ENCODE measurements around the gene GRM1. TPM values are rescaled to one million over a fixed set of nuclear protein-coding genes. Genes with fewer than 3 reads are reported as not detected.

Gene GRM1
- total and polyA plus RNA-seq, 2 donors (not counting 1 experiment from before 2014, with no cell fraction given): not detected

DNA sequence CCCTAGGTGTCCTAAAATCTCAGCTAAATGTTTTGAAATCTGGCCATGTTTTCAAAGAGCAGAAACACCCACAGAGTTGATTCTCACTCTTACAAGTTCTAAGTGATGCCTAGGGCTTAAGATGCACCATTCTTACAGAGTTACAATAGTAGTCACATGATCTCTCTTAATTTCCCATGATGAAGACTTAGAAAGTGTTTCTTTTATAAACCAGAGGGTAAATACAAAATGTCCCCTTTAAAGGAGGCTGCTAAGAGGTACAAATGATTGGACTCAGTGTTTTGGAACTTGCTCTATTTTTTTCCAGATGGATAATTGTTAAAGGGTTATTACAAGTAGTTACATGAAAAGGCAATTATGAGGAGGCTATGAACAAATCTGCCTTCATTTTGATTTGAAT, 244.6 kb downstream of the GRM1 start:
- H3K27ac ChIP-seq (ENCODE audit: low read length in 2 of 2): no peak overlapping the region
- H4K20me1 ChIP-seq (ENCODE audit: control insufficient read depth, insufficient read depth, low read length, poor library complexity, severe bottlenecking): no peaks in the 10 kb centered on the region
- H3K36me3 ChIP-seq (replicated peaks in 1 of 2; ENCODE audit: control extremely low read depth in 1 of 2, control insufficient read depth in 1 of 2, extremely low read depth in 1 of 2, insufficient read depth in 2 of 2, low read length in 1 of 2): no peaks in the 10 kb centered on the region
- H3K4me3 Mint-ChIP-seq: no peak overlapping the region
- CTCF ChIA-PET: no interaction called here
- ATAC-seq (ENCODE audit: low read depth) (no peak), DNase-seq (no peak)
- H3K4me2 ChIP-seq (replicated peaks; ENCODE audit: low read depth, low read length, poor library complexity, severe bottlenecking): no peak overlapping the region
- no peaks in the 10 kb centered on the region for H3K4me1 Mint-ChIP-seq
- H3K9ac ChIP-seq (ENCODE audit: low read length): no peak overlapping the region
- no peaks in the 10 kb centered on the region for H3K27me3 ChIP-seq (replicated peaks in 1 of 4; ENCODE audit: control extremely low read depth in 1 of 4, control insufficient read depth in 3 of 4, insufficient read depth in 4 of 4, low read length in 3 of 4)
- no peak overlapping the region for H3K27ac Mint-ChIP-seq
- POLR2A ChIA-PET: no interaction called here
- H3K9me3 ChIP-seq (ENCODE audit: control extremely low read depth in 1 of 3, control insufficient read depth in 2 of 3, insufficient read depth in 1 of 3, low read length in 2 of 3): no peaks in the 10 kb centered on the region
- intact Hi-C loops (cut with micrococcal nuclease): no loop called here
- no peaks in the 10 kb centered on the region for H3K4me1 ChIP-seq (ENCODE audit: control insufficient read depth in 2 of 2, insufficient read depth in 2 of 2, low read length in 2 of 2)
- no peak overlapping the region for H2AFZ ChIP-seq (ENCODE audit: insufficient read depth, low read depth, low read length, poor library complexity, severe bottlenecking)
- TF ChIP-seq EZH2 (IDR thresholded peaks at IDR 0.05; ENCODE audit: borderline replicate concordance, insufficient read depth, low read depth, low read length, poor library complexity, severe bottlenecking) (no peak), CTCF (IDR thresholded peaks at IDR 0.05) (no peak)
- no peaks in the 10 kb centered on the region for H3K9me3 Mint-ChIP-seq (ENCODE audit: insufficient read depth)
- no peaks in the 10 kb centered on the region for H3K27me3 Mint-ChIP-seq
- no peak overlapping the region for H3K4me3 ChIP-seq (ENCODE audit: control extremely low read depth in 1 of 5, extremely low read depth in 1 of 5, insufficient read depth in 1 of 5, low read depth in 2 of 5, low read length in 4 of 5)
- H3K79me2 ChIP-seq (ENCODE audit: control insufficient read depth, insufficient read depth, low read length): no peaks in the 10 kb centered on the region

GRCh38 chr6:146277142-146277541, 248.3 kb downstream of the GRM1 start:
- no peak for DNase-seq
- WGBS (ENCODE audit: insufficient coverage): 80% methylated on average over 2 of the region's 2 CpGs
- Histone ChIP-seq H3K79me2 (ENCODE audit: control insufficient read depth, insufficient read depth, low read length) (no peaks in the 10 kb centered on the region), H3K9ac (ENCODE audit: low read length) (no peak overlapping the region), H3K4me3 (ENCODE audit: control extremely low read depth in 1 of 5, extremely low read depth in 1 of 5, insufficient read depth in 1 of 5, low read depth in 2 of 5, low read length in 4 of 5) (no peak overlapping the region), H4K20me1 (ENCODE audit: control insufficient read depth, insufficient read depth, low read length, poor library complexity, severe bottlenecking) (no peaks in the 10 kb centered on the region), H3K27me3 (replicated peaks in 1 of 4; ENCODE audit: control extremely low read depth in 1 of 4, control insufficient read depth in 3 of 4, insufficient read depth in 4 of 4, low read length in 3 of 4) (no peaks in the 10 kb centered on the region), H3K9me3 (ENCODE audit: control extremely low read depth in 1 of 3, control insufficient read depth in 2 of 3, insufficient read depth in 1 of 3, low read length in 2 of 3) (no peaks in the 10 kb centered on the region), H3K4me1 (ENCODE audit: control insufficient read depth in 2 of 2, insufficient read depth in 2 of 2, low read length in 2 of 2) (no peaks in the 10 kb centered on the region), H3K27ac (ENCODE audit: low read length in 2 of 2) (no peak overlapping the region), H2AFZ (ENCODE audit: insufficient read depth, low read depth, low read length, poor library complexity, severe bottlenecking) (no peak overlapping the region), H3K36me3 (replicated peaks in 1 of 2; ENCODE audit: control extremely low read depth in 1 of 2, control insufficient read depth in 1 of 2, extremely low read depth in 1 of 2, insufficient read depth in 2 of 2, low read length in 1 of 2) (no peaks in the 10 kb centered on the region), H3K4me2 (replicated peaks; ENCODE audit: low read depth, low read length, poor library complexity, severe bottlenecking) (no peak overlapping the region)
- ChIA-PET CTCF (no interaction called here), POLR2A (no interaction called here)
- intact Hi-C loops (cut with micrococcal nuclease): no loop called here
- Mint-ChIP-seq H3K4me1 (no peaks in the 10 kb centered on the region), H3K9me3 (ENCODE audit: insufficient read depth) (no peaks in the 10 kb centered on the region), H3K4me3 (no peak overlapping the region), H3K27ac (no peak overlapping the region), H3K27me3 (no peaks in the 10 kb centered on the region)
- TF ChIP-seq EZH2 (IDR thresholded peaks at IDR 0.05; ENCODE audit: borderline replicate concordance, insufficient read depth, low read depth, low read length, poor library complexity, severe bottlenecking) (no peak), CTCF (IDR thresholded peaks at IDR 0.05) (no peak)
- no peak for ATAC-seq (ENCODE audit: low read depth)

Measured in B cell (primary cell).